Measurements from ENCODE around the gene YJEFN3.
A peak's percentile ranks its signal among the peaks of the same experiment; 100 is the strongest.

The YJEFN3 gene

GRCh38 chr19:19524053-19524452, 4.7 kb upstream of the YJEFN3 start:
- DNase-seq = no peak

- no peak for DNase-seq
These were observed 2.9 kb upstream of the YJEFN3 start for GRCh38 chr19:19525611-19526380.

- no peak for DNase-seq
These were observed 1.9 kb upstream of the YJEFN3 start for GRCh38 chr19:19526581-19527370.

DNA sequence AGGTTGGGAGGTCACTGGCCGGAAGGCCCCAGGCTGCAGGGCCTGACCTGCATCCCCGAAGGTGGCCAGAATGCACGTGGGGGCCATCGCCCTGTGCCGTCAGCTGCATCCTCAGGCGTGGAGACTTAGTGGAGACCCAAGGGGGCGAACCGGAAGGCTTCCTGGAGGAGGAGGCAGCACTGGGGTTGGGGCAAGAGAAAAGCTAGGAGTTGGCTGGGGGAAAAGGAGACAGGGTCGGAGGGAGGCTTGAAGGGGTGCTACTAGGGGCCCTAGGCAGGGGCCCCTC, 1.4 kb upstream of the YJEFN3 start:
- DNase-seq = no peak

- DNase-seq = no peak
These were observed 761 bp upstream of the YJEFN3 start for GRCh38 chr19:19527674-19528625.

DNA sequence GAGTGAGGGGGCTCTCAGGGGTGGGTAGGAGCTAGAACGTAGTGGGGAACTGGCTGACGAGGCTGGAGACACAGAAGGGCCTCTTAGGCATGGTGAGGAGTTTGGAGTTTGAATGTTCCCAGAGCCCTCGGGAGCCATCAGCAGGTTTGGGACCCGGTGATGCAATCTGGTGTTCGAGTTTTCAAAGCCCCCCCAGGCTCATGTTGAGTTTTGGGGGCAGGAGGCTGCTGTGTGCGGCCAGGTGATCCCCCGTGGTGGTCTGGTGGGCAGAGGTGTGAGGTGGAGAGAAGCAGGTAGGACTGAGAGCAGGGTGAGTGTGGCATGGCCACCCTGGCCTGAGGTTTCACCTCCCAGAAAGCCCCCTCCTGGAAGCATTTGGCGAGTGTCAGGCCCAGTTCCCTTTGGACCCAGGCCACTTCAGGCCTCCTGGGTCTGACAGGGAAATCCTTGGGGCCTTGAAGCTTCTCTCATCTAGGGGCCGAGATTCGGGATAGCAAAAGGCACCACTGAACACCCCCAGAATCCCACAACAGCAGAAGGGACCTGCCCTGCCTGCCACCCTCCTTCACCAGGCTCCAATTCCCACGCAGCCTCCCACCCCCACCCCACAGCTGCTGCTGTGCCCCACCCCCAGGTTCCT, 1.2 kb downstream of the YJEFN3 start:
- no peak for DNase-seq

- DNase-seq = no peak
These were observed 1.7 kb downstream of the YJEFN3 start for GRCh38 chr19:19530423-19530804.

DNA sequence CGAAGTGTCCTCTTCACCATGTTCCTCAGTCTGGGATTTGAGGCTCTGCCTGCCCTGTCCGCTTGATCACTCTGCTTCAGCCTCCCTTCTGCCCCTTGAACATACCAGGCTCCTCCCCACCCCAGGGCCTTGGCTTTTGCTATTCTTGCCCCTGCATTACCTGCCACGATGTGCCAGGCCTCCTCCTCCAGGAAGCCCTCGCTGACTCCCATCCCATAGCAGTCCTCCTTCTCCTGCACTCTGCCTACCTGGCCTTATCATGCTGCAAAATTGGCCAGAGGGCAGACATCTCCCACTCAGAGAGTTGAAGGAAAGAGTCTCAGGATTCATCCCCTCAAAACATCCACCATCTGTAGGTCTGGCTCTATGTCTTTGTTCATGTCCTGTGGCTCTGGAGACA, 2.2 kb downstream of the YJEFN3 start:
- DNase-seq = no peak

DNA sequence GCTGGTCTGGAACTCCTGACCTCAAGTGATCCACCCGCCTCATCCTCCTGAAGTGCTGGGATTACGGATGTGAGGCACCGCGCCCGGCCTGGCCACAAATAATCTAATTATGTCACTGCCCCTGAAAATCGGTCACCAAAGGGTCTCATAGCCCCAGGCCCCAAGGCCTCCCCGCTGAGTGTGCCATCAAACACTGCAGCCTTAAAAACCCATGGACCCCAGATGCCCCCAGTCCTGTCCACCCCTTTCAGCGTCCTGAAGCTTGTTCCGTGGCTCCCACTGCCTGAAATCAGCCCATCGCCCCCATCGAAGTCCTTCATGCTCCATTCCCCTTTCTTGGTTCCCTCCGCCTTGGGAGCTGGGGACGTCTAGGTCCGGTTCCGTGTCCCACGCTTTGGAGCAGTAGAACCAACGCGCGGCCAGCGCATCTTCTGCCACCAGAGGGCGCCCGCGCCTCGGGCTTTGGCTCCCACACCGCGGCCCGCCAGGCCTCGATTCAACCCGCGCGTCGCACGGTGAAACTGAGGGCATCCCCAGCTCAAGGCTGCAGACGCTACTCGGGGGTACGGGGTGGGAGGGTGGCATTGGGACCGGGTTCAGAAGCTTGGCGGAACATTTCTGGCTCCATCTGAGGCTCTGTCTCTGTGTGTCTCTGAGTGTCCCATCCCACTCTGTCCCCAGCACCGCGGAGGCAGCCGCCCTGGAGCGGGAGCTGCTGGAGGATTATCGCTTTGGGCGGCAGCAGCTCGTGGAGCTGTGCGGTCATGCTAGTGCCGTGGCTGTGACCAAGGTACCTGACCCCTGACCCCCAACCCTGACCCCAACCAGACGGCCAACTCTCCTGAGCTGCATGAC, 3.5 kb downstream of the YJEFN3 start:
- DNase-seq = peak; percentile 91

DNA sequence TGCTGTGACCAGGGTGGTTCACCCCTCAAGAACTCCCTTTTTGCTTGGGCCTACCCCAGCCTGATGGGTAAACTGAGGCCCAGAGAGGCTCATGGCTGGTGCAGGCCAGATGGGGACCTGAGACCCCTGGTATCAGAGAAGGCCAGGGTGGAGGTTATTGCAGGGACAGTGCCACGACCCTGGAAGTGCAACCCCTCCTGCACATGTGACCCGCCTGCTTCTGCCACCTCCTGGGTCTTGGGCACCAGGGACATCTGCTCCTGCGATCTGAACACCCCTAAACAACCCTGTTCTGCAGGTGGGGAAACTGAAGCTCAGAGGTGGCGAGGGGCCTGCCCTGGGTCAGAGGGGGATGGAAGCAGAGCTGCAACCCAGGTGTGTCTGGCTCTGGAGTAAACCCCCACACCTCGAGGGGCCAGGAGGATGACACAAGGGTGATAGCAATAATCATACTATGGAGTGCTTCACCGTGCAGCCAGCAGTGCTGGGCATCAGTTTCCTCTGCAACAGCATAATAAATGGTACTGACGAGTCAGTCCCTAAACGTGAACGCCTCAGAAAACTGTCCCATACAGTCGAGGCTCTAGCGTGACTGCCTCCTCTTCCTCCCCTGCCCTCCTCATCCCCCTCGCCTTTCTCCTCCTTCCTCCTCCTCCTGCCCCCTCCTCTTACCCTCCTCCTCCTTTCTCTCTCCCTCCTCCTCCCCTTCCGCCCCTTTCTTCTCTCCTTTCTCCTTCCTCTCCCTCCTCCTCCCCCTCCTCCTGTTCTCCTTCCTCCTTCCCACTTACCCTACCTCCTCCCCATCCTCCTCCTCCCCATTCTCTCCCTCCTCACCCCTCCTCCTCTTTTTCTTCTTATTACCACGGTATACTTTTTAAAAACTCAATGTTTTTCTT, 4.3 kb downstream of the YJEFN3 start:
- DNase-seq = no peak

DNA sequence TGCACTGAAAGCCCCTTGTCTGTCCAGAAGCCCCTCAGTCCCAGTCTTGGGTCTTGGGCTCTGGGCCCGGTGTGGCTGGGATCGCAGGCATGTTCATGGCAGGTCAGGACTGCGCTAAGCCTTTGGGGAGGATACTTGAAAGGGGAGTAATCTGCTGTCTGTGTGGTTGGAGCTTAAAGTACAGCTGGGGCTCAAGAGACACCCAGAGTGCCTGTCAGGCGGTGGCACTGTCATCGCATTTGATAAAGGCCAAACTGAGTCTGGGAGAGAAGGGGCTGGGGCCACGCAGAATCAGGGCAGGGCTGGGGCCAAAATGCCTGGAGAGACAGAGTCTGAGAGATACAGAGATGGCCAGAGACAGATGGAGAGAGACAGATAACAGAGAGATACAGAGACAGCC, 5.1 kb downstream of the YJEFN3 start:
- DNase-seq = peak; percentile 28

DNA sequence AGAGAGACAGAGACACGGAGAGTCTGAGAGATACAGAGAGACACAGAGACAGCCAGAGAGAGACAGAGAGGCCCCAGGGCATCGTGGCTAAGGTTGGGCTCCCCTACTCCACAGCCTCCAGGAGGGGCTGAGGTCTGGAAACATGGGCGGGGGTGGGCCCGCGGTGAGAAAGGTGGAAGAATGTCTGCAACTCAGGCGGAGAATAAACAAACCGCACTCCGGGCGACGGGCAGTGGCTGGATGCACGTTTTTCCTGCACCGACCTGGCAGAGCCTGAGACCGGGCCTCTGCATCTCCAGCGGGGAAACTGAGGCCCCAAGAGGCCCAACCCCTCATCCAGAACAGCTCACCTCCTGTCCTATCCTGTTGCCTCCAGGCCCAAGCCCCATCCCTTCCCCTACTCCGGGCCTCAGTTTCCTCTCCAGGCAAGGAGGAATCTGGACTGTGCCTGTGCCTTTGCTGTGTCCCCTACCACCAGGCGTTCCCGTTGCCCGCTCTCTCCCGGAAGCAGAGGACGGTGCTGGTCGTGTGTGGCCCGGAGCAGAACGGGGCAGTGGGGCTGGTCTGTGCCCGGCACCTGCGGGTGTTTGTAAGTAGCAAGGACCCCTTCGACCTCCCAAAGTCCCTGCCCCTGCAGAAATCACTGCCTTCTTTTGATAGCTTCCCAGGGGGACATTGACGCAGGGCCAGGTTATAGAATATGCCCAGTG, 6.0 kb downstream of the YJEFN3 start:
- DNase-seq = no peak

DNA sequence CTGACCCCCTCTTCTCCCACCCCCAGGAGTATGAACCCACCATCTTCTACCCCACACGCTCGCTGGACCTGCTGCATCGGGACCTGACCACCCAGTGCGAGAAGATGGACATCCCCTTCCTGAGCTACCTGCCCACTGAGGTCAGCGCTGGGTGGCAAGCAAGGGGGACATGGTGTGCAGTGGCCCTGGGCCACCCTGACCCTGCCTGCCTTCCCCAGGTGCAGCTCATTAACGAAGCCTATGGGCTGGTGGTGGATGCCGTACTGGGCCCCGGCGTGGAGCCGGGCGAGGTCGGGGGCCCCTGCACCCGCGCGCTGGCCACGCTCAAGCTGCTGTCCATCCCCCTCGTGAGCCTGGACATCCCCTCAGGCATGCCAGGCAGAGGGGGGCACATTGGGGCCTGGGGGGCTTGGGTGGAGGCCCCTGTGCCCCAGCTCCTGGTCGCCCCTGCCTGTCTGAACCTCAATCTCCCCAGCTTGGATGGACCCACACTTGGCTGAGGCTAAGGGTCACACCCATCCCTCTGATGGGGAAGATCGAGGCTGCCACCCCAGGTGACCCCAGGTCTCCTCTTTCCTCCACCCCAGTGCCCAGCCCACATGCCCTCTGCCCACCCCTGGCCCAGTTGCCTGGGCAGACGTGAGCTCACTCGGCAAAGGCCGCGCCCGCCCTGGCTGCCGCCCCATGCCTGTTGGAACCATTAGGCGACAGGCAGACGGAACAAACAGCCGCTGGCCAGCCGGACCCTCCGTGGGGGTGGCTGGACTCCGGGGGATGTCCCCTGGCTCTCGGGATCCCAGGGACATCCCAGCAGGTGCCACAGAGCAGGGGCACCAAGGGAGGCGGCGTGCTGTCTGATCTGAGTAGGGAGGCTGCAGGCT, 6.8 kb downstream of the YJEFN3 start:
- no peak for DNase-seq

GRCh38 chr19:19537075-19538048, 8.7 kb downstream of the YJEFN3 start:
- peak; percentile 47 for DNase-seq

GRCh38 chr19:19538061-19538784, 9.5 kb downstream of the YJEFN3 start, which contains the start of gene CILP2:
CILP2 (plus strand) TSS chr19:19538265; CDS start chr19:19538350, 85 bp downstream.
- peak; percentile 77 for DNase-seq

DNA sequence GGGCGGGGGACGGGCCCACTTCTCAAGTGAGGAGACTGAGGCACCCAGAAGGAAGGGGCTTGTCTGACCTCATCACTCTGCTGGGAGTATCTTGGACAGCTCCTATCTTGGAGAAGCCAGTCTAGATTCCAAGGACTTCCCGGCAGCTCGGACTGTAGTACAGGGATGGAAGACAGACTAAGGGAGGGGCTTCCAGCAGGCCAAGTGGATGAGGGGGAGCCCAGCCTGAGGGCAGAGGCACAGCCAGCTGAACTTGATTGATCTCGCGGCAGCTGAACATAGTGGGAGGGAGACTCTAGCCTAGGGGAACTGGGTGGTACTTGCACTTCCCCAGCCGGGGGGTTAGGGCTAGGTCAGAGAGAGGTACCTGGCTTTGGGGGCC, 10.1 kb downstream of the YJEFN3 start:
- DNase-seq = peak; percentile 43

GRCh38 chr19:19539698-19540063, 11.0 kb downstream of the YJEFN3 start:
- no peak for DNase-seq
